Panc1 (cell line): Measurements from ENCODE around the gene CDKN1C. TPM values are rescaled to one million over a fixed set of nuclear protein-coding genes. Genes with fewer than 3 reads are reported as not detected.

Experiments
- ATAC-seq: fragments of 200-7000 bp; cut with Tn5 transposase; 2 replicates; pipeline ENCODE4 v1.9.1; 2020; ENCODE audit warnings: mild to moderate bottlenecking, moderate library complexity
- BruUV-seq: library from RNA; stranded (reverse); fragments of 400-500 nt; replicated peaks from 2 replicates; lab custom pipeline; 2021; lab: Mats Ljungman, UMichigan
- CTCF ChIA-PET: fragments of 300-600 bp; sonication (Branson Sonifier 250); formaldehyde crosslinking; loops from one replicate; lab custom pipeline; 2022; ENCODE audit warnings: antibody characterized with exemption; lab: Charles Lee
- POLR2A ChIA-PET: fragments of 300-600 bp; sonication (Branson Sonifier 250); formaldehyde crosslinking; loops from one replicate; lab custom pipeline; 2022; ENCODE audit warnings: antibody characterized with exemption; lab: Charles Lee
- DNase-seq: peaks from one replicate; pipeline ENCODE4 v3.0.0-alpha.2; 2010; ENCODE audit warnings: low read depth, low spot score
- H3K27ac ChIP-seq: 2 replicates; pipeline ENCODE4 v1.5.1; 2011; ENCODE audit warnings: mild to moderate bottlenecking, low read length, inconsistent platforms
- H3K27me3 ChIP-seq: fragments of 200-500 bp; sonication (Bioruptor generic); 2 replicates; pipeline ENCODE4 v1.6.0; 2014; ENCODE audit warnings: low read length, inconsistent platforms; ENCODE audit not compliant: control insufficient read depth, insufficient read depth
- H3K36me3 ChIP-seq: fragments of 200-500 bp; sonication (Bioruptor generic); 2 replicates; pipeline ENCODE4 v1.5.1; 2014; ENCODE audit warnings: inconsistent platforms, mild to moderate bottlenecking, low read length, moderate library complexity; ENCODE audit not compliant: control insufficient read depth, insufficient read depth
- H3K4me1 ChIP-seq: 2 replicates; pipeline ENCODE4 v1.5.1; 2011; ENCODE audit warnings: inconsistent platforms, mild to moderate bottlenecking, low read length, moderate library complexity; ENCODE audit not compliant: control insufficient read depth, insufficient read depth
- H3K4me3 ChIP-seq, 2 experiments: 2 replicates each; pipeline ENCODE4 v1.5.1; 2011 to 2012; ENCODE audit warnings: low read depth in 2 of 2, low read length in 2 of 2, mild to moderate bottlenecking in 2 of 2, inconsistent platforms in 1 of 2, moderate library complexity in 1 of 2
- H3K9me3 ChIP-seq: fragments of 200-500 bp; sonication (Bioruptor generic); 2 replicates; pipeline ENCODE4 v1.5.1; 2014; ENCODE audit warnings: low read depth, mild to moderate bottlenecking, inconsistent platforms, low read length, moderate library complexity; ENCODE audit not compliant: control insufficient read depth, insufficient read depth
- CTCF ChIP-seq: fragments of 450-650 bp; IDR thresholded peaks from 2 replicates; pipeline ENCODE4 v1.5.1; 2017; ENCODE audit warnings: mild to moderate bottlenecking
- POLR2AphosphoS5 ChIP-seq: IDR thresholded peaks from 2 replicates; pipeline ENCODE4 v1.6.1; 2012; ENCODE audit warnings: mild to moderate bottlenecking, low read depth, low read length, moderate library complexity
- REST ChIP-seq, 2 experiments: IDR thresholded peaks; 2 replicates each; pipeline ENCODE4 v1.6.1; 2011 to 2012; ENCODE audit warnings: low read depth in 2 of 2, control low read depth in 1 of 2, low read length in 1 of 2, mild to moderate bottlenecking in 1 of 2, moderate library complexity in 1 of 2; ENCODE audit not compliant: insufficient read depth in 1 of 2
- SIN3A ChIP-seq: IDR thresholded peaks from 2 replicates; pipeline ENCODE4 v1.6.1; 2012; ENCODE audit warnings: low read depth, mild to moderate bottlenecking, low read length, moderate library complexity, borderline replicate concordance; ENCODE audit not compliant: insufficient read depth
- TCF7L2 ChIP-seq: IDR thresholded peaks from 2 replicates; pipeline ENCODE4 v1.6.1; 2011; ENCODE audit warnings: mild to moderate bottlenecking, low read depth, low read length, inconsistent platforms
- in situ Hi-C: cut with HindIII; loops from 2 replicates; pipeline ENCODE4 v1.10.0; 2016; ENCODE audit warnings: low sequenced_read_pairs, low pct_unique_long_range_greater_than_20kb
- intact Hi-C: fragments of 100-400 bp; cut with micrococcal nuclease; formaldehyde crosslinking; loops from one replicate; pipeline ENCODE4 v1.10.0; 2022; ENCODE audit not compliant: unreplicated experiment
- total RNA-seq: library from RNA; stranded (reverse); gene quantifications from one replicate; pipeline ENCODE4 v1.2.1, GENCODE V29; 2021; ENCODE audit not compliant: unreplicated experiment

Gene CDKN1C
- total RNA-seq, 1 experiment from 2014 or later = 4.6 TPM

- Histone ChIP-seq H3K9me3 (no peaks in the 10 kb centered on the region), H3K4me3 (no peak overlapping the region), H3K27me3 (no peaks in the 10 kb centered on the region), H3K4me1 (peaks cover 11% of the 10 kb centered on the region), H3K36me3 (no peaks in the 10 kb centered on the region), H3K27ac (no peak overlapping the region)
- ATAC-seq (no peak), DNase-seq (no peak)
- POLR2A ChIA-PET = no interaction called here
- CTCF ChIA-PET = no interaction called here
- BruUV-seq = no TSS peak
- intact Hi-C loops = no loop called here
- TF ChIP-seq CTCF (no peak), POLR2AphosphoS5 (no peak), REST (IDR thresholded peaks at IDR 0.05; ENCODE audit: insufficient read depth in 1 of 2, low read depth in 2 of 2, low read length in 1 of 2) (no peak), SIN3A (no peak), TCF7L2 (no peak)
- in situ Hi-C loops = no loop called here
Measured at GRCh38 chr11:2919188-2919587, 33.6 kb upstream of the CDKN1C start.

- in situ Hi-C loops (no loop called here), intact Hi-C loops (no loop called here)
- ChIA-PET CTCF (no interaction called here), POLR2A (interaction anchor here (0.6 kb wide), 1 partner anchor 27 kb away, joined by 3 read pairs; no protein-coding TSS in a partner anchor)
- Histone ChIP-seq H3K36me3 (no peaks in the 10 kb centered on the region), H3K27me3 (no peaks in the 10 kb centered on the region), H3K4me1 (peaks cover 19% of the 10 kb centered on the region), H3K27ac (no peak overlapping the region), H3K4me3 (no peak overlapping the region), H3K9me3 (no peaks in the 10 kb centered on the region)
- TF ChIP-seq CTCF (no peak), TCF7L2 (no peak), POLR2AphosphoS5 (no peak), SIN3A (no peak), REST (IDR thresholded peaks at IDR 0.05; ENCODE audit: insufficient read depth in 1 of 2, low read depth in 2 of 2, low read length in 1 of 2) (no peak)
- BruUV-seq = no TSS peak
- DNase-seq (no peak), ATAC-seq (no peak)
Measured at GRCh38 chr11:2917842-2918490, 32.4 kb upstream of the CDKN1C start.
